ENCODE data around the gene HIF3A. TPM values are rescaled to one million over a fixed set of nuclear protein-coding genes. Genes with fewer than 3 reads are reported as not detected.
"Not testable (repeated sequence)": the region's sequence is repeated elsewhere in the genome, so short reads cannot be mapped to it uniquely, and the experiment has no call there.

HIF3A gene
- total and polyA plus RNA-seq, 9 of the 15 experiments (the other 6 are each of a cell fraction or from before 2014, with no cell fraction given) = 0.29 TPM; not detected in 8

GRCh38 chr19:46375476-46376067 lies 78.7 kb downstream of the HIF3A start:
- not testable (repeated sequence) for ATAC-seq
- POLR2A ChIA-PET = interaction anchor here (0.6 to 0.7 kb wide), 2 partner anchors 119 to 1464 kb away, joined by 3 to 4 read pairs; no protein-coding TSS in a partner anchor
- CTCF ChIA-PET (ENCODE audit: low intra/inter-chr PET ratio) = interaction anchor here (0.7 kb wide), 1 partner anchor 14 kb away, joined by 3 read pairs; no protein-coding TSS in a partner anchor

DNA sequence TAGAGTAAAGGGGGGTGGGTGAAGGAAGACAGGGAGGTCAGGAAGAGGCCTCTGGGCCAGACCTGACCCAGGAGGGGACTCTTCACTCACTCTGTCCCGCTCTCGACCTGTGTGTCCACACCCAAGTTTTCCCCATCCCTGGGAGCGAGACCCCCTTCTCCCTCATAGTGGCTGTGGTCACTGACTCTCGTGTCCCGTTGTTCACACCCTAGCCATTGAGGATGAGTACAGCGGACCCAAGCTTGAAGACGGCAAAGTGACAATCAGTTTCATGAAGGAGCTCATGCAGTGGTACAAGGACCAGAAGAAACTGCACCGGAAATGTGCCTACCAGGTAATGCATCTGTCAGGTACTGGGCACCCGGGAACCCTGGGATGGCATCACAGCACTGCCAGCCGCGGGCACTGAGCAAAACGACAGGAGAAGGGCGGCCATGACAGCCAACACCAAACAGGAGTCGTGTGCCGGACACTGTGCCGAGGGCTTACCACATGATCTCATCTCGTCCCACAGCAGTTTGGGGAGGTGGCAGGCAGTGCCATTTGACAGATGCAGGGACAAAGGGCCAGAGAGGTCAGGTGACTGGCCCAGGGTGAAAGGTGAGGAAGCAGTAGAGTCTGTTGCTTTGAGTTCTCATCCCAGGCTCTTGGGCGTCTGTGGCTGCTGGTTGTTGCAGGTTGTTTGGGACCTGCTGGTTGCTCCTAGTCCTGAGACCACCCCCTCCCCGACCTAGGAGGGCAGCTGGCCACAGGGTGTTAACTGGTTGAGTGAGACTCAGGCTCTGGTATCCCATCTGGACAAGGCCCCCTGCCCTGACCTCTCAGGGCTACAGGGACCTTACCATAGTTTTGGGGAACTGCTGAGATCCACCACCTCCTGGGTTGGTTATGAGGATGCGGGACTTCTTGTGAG lies 79.7 kb downstream of the HIF3A start:
- FAIRE-seq = no peak
- no peak overlapping the region for H3K27ac ChIP-seq (ENCODE audit: extremely low read depth, low read depth, low read length)
- peaks cover 91% of the 10 kb centered on the region for H3K36me3 ChIP-seq (ENCODE audit: control insufficient read depth, insufficient read depth, low read length)
- H3K4me1 ChIP-seq (replicated peaks in 1 of 2; ENCODE audit: control insufficient read depth in 2 of 2, insufficient read depth in 2 of 2, low read length in 2 of 2) = peaks cover 0 to 12% of the 10 kb centered on the region in 2 experiments; a peak in 1 of 5 replicates
- in situ Hi-C loops (cut with MboI) = no loop called here
- H3K4me3 ChIP-seq = no peak overlapping the region
- POLR2A ChIA-PET = no interaction called here
- H3K27me3 ChIP-seq (ENCODE audit: control insufficient read depth in 2 of 2, insufficient read depth in 2 of 2, low read length in 2 of 2) = no peaks in the 10 kb centered on the region
- no peak for DNase-seq (ENCODE audit: extremely low read depth in 1 of 4, low spot score in 3 of 4)
- peaks cover 10% of the 10 kb centered on the region; the same call in 1 of the 2 replicates for H4K20me1 ChIP-seq (replicated peaks; ENCODE audit: control insufficient read depth, insufficient read depth, low read length)
- peak overlapping the region in 1 of 2 experiments; percentile 19; a peak in 1 of 4 replicates for H3K9ac ChIP-seq (ENCODE audit: insufficient read depth in 1 of 2, low read depth in 2 of 2, low read length in 2 of 2)
- CTCF ChIA-PET (ENCODE audit: low intra/inter-chr PET ratio) = no interaction called here
- no peaks in the 10 kb centered on the region for H3K9me1 ChIP-seq (ENCODE audit: control insufficient read depth, insufficient read depth, low read length)
- peaks cover 14% of the 10 kb centered on the region for H3K79me2 ChIP-seq (ENCODE audit: control insufficient read depth, insufficient read depth, low read length)
- H2AFZ ChIP-seq (ENCODE audit: low read depth, low read length) = no peak overlapping the region
- TF ChIP-seq SRSF7 (optimal IDR thresholded peaks at IDR 0.05; ENCODE audit: low read depth, low read length) (no peak), EP400 (IDR thresholded peaks at IDR 0.05) (no peak), JUNB (CRISPR knock-in tag; conservative IDR thresholded peaks at IDR 0.05) (no peak), ZNF766 (CRISPR knock-in tag; conservative IDR thresholded peaks at IDR 0.05) (no peak), ELF2 (CRISPR knock-in tag; IDR thresholded peaks at IDR 0.05) (no peak), CGGBP1 (CRISPR knock-in tag; IDR thresholded peaks at IDR 0.05) (no peak), NFE2L1 (tag; IDR thresholded peaks at IDR 0.05; ENCODE audit: borderline replicate concordance, low read depth) (no peak), TARDBP (IDR thresholded peaks at IDR 0.05) (no peak), POLR2B (IDR thresholded peaks at IDR 0.05; ENCODE audit: low read depth, partially characterized antibody) (no peak)
- TF ChIP-seq, protein P1, sequence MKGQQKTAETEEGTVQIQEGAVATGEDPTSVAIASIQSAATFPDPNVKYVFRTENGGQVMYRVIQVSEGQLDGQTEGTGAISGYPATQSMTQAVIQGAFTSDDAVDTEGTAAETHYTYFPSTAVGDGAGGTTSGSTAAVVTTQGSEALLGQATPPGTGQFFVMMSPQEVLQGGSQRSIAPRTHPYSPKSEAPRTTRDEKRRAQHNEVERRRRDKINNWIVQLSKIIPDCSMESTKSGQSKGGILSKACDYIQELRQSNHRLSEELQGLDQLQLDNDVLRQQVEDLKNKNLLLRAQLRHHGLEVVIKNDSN (CRISPR knock-in tag; IDR thresholded peaks at IDR 0.05) = no peak
- no peaks in the 10 kb centered on the region for H3K9me3 ChIP-seq (replicated peaks; ENCODE audit: control insufficient read depth, insufficient read depth, low read depth, low read length)
- no TSS peak for BruUV-seq (replicated peaks)
- WGBS (ENCODE audit: insufficient coverage, low coverage, missing lambda C conversion rate) = 92% methylated on average over 19 of the region's 20 CpGs
- H3K4me2 ChIP-seq (ENCODE audit: insufficient read depth, low read length) = no peak overlapping the region
- intact Hi-C loops (cut with micrococcal nuclease) = no loop called here
- ATAC-seq = no peak

More at GRCh38 chr19:46375476-46376067, 78.7 kb downstream of the HIF3A start:
- H3K9me3 ChIP-seq (replicated peaks; ENCODE audit: control insufficient read depth, insufficient read depth, low read depth, low read length); H3K9ac ChIP-seq (ENCODE audit: insufficient read depth in 1 of 2, low read depth in 2 of 2, low read length in 2 of 2); H3K4me2 ChIP-seq (ENCODE audit: insufficient read depth, low read length); H3K27me3 ChIP-seq (ENCODE audit: control insufficient read depth in 2 of 2, insufficient read depth in 2 of 2, low read length in 2 of 2); H3K27ac ChIP-seq (ENCODE audit: extremely low read depth, low read depth, low read length); H3K4me3 ChIP-seq; FAIRE-seq; DNase-seq (ENCODE audit: extremely low read depth in 1 of 4, low spot score in 3 of 4); intact Hi-C loops (cut with micrococcal nuclease); H3K9me1 ChIP-seq (ENCODE audit: control insufficient read depth, insufficient read depth, low read length); H4K20me1 ChIP-seq (replicated peaks; ENCODE audit: control insufficient read depth, insufficient read depth, low read length); in situ Hi-C loops (cut with MboI); BruUV-seq (replicated peaks); H2AFZ ChIP-seq (ENCODE audit: low read depth, low read length): not testable (repeated sequence)
- Histone ChIP-seq H3K79me2 (ENCODE audit: control insufficient read depth, insufficient read depth, low read length) (peaks cover 20% of the 10 kb centered on the region), H3K36me3 (ENCODE audit: control insufficient read depth, insufficient read depth, low read length) (peaks cover 88% of the 10 kb centered on the region), H3K4me1 (replicated peaks in 1 of 2; ENCODE audit: control insufficient read depth in 2 of 2, insufficient read depth in 2 of 2, low read length in 2 of 2) (peaks cover 0 to 12% of the 10 kb centered on the region in 2 experiments; a peak in 1 of 5 replicates)
- TF ChIP-seq POLR2G (IDR thresholded peaks at IDR 0.05; ENCODE audit: low read depth, low read length) = 0 out of 2 replicates have a peak, but pooled peaks have one; percentile 27
- 96% methylated on average over 11 of the region's 22 CpGs for WGBS (ENCODE audit: insufficient coverage, low coverage, missing lambda C conversion rate)
